GM19324 (cell line): Measurements from ENCODE around the gene RASGRP3.

ENCODE experiments used
- ATAC-seq: cut with Tn5 transposase; IDR thresholded peaks from one replicate; pipeline ENCODE4 v1.9.1; 2021; ENCODE audit warnings: mild to moderate bottlenecking, moderate library complexity; ENCODE audit not compliant: unreplicated experiment, low FRiP score

RASGRP3 gene

GRCh38 chr2:33516456-33516995 lies 40.1 kb downstream of the RASGRP3 start:
- no peak for ATAC-seq

GRCh38 chr2:33518200-33518599 lies 41.8 kb downstream of the RASGRP3 start:
- no peak for ATAC-seq

GRCh38 chr2:33518929-33519328 lies 42.5 kb downstream of the RASGRP3 start:
- no peak for ATAC-seq

GRCh38 chr2:33521791-33522281 lies 45.4 kb downstream of the RASGRP3 start:
- no peak for ATAC-seq

- ATAC-seq: no peak
Observed at GRCh38 chr2:33522576-33522975, 46.1 kb downstream of the RASGRP3 start.

GRCh38 chr2:33525666-33526065 lies 49.2 kb downstream of the RASGRP3 start:
- no peak for ATAC-seq

GRCh38 chr2:33526132-33526531 lies 49.7 kb downstream of the RASGRP3 start:
- ATAC-seq: no peak

- ATAC-seq: no peak
Observed at GRCh38 chr2:33526921-33527320, 50.5 kb downstream of the RASGRP3 start.

GRCh38 chr2:33528441-33528950 lies 52.0 kb downstream of the RASGRP3 start:
- no peak for ATAC-seq

- ATAC-seq: no peak
Observed at GRCh38 chr2:33529771-33530481, 53.5 kb downstream of the RASGRP3 start.

GRCh38 chr2:33530690-33531548 lies 54.5 kb downstream of the RASGRP3 start:
- ATAC-seq: no peak

GRCh38 chr2:33531549-33532059 lies 55.2 kb downstream of the RASGRP3 start:
- no peak for ATAC-seq

GRCh38 chr2:33532146-33532545 lies 55.7 kb downstream of the RASGRP3 start:
- no peak for ATAC-seq

GRCh38 chr2:33532966-33533365 lies 56.5 kb downstream of the RASGRP3 start:
- no peak for ATAC-seq

GRCh38 chr2:33535421-33535820 lies 59.0 kb downstream of the RASGRP3 start:
- no peak for ATAC-seq

GRCh38 chr2:33541243-33541642 lies 64.8 kb downstream of the RASGRP3 start:
- no peak for ATAC-seq

- ATAC-seq: no peak
Observed at GRCh38 chr2:33550206-33550605, 73.8 kb downstream of the RASGRP3 start.

- no peak for ATAC-seq
Observed at GRCh38 chr2:33552758-33553461, 76.5 kb downstream of the RASGRP3 start.

GRCh38 chr2:33555681-33556080 lies 79.2 kb downstream of the RASGRP3 start:
- no peak for ATAC-seq

GRCh38 chr2:33559328-33559727 lies 82.9 kb downstream of the RASGRP3 start:
- no peak for ATAC-seq
